ENCODE results near the gene METTL26. TPM values are rescaled to one million over a fixed set of nuclear protein-coding genes. Genes with fewer than 3 reads are reported as not detected.

Gene METTL26
- total and polyA plus RNA-seq, 9 of the 15 experiments (the other 6 are each of a cell fraction or from before 2014, with no cell fraction given): 7.3 to 262 (median 80.9) TPM

- peak in 1 of 2 experiments; percentile 89; a peak in 2 of 4 replicates for TF ChIP-seq BCLAF1 (IDR thresholded peaks at IDR 0.05; ENCODE audit: borderline replicate concordance in 1 of 2, control insufficient read depth in 1 of 2, low read depth in 2 of 2, low read length in 1 of 2)
- TF ChIP-seq ZNF518B (CRISPR knock-in tag; IDR thresholded peaks at IDR 0.05): no peak
- TF ChIP-seq NFIC (IDR thresholded peaks at IDR 0.05): peak; percentile 37; the same call in 1 of the 2 replicates
- TF ChIP-seq NCOA4 (IDR thresholded peaks at IDR 0.05; ENCODE audit: partially characterized antibody): no peak
- 0 out of 2 replicates have a peak, but pooled peaks have one; percentile 37 for TF ChIP-seq ERF (CRISPR knock-in tag; IDR thresholded peaks at IDR 0.05)
- TF ChIP-seq ZNF764 (CRISPR knock-in tag; IDR thresholded peaks at IDR 0.05; ENCODE audit: low read depth): no peak
- no peak for TF ChIP-seq SRSF9 (IDR thresholded peaks at IDR 0.05; ENCODE audit: borderline replicate concordance, low read depth, low read length)
- TF ChIP-seq KAT2B (IDR thresholded peaks at IDR 0.05; ENCODE audit: low read depth, low read length): peak; percentile 60
- TF ChIP-seq MTA3 (IDR thresholded peaks at IDR 0.05; ENCODE audit: borderline replicate concordance): peak; percentile 84
- peak; percentile 68 for TF ChIP-seq KLF1 (tag; IDR thresholded peaks at IDR 0.05)
- peak; percentile 88 for TF ChIP-seq HCFC1 (IDR thresholded peaks at IDR 0.05; ENCODE audit: low read depth, low read length)
- no peak for TF ChIP-seq ZNF121 (CRISPR knock-in tag; conservative IDR thresholded peaks at IDR 0.05)
- TF ChIP-seq ZNF354B (CRISPR knock-in tag; IDR thresholded peaks at IDR 0.05): no peak
- no peak for TF ChIP-seq BRCA1 (IDR thresholded peaks at IDR 0.05)
- no peak for TF ChIP-seq BRCA1 (CRISPR knock-in tag; IDR thresholded peaks at IDR 0.05)
- peak; percentile 88 for TF ChIP-seq ZHX1 (conservative IDR thresholded peaks at IDR 0.05; ENCODE audit: low read length)
Observed at GRCh38 chr16:667780-668518, 31.8 kb upstream of the METTL26 start, which contains the start of gene RHOT2 (continued).
